Panc1 (cell line): Measurements from ENCODE around the gene AKR1B15.

Experiments used
- SIN3A ChIP-seq: IDR thresholded peaks from 2 replicates; pipeline ENCODE4 v1.6.1; 2012; ENCODE audit warnings: low read depth, mild to moderate bottlenecking, low read length, moderate library complexity, borderline replicate concordance; ENCODE audit not compliant: insufficient read depth
- TF ChIP-seq, protein P1 (sequence below): fragments of 450-650 bp; IDR thresholded peaks from 2 replicates; pipeline ENCODE4 v1.5.1; 2017; ENCODE audit warnings: mild to moderate bottlenecking

DNA sequence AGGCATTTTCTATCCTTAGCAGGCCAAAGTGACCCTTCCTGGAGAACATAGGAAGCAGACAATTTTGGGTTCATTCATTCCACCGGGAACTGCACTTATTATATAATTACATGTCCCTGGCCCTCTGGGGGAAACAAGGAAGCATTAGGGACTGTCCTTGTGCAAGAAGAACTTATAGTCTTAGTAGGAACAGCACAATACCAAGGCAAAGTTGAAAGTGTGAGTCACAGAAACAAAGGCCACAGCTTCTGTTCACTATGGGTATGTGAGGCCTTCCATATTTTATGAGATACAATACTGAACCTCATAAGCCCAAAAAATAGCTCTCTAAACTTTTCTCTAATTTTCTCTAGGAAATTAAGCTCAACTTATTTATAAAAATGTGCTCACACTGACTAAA, 39.9 kb upstream of the AKR1B15 start:
- TF ChIP-seq, protein P1, sequence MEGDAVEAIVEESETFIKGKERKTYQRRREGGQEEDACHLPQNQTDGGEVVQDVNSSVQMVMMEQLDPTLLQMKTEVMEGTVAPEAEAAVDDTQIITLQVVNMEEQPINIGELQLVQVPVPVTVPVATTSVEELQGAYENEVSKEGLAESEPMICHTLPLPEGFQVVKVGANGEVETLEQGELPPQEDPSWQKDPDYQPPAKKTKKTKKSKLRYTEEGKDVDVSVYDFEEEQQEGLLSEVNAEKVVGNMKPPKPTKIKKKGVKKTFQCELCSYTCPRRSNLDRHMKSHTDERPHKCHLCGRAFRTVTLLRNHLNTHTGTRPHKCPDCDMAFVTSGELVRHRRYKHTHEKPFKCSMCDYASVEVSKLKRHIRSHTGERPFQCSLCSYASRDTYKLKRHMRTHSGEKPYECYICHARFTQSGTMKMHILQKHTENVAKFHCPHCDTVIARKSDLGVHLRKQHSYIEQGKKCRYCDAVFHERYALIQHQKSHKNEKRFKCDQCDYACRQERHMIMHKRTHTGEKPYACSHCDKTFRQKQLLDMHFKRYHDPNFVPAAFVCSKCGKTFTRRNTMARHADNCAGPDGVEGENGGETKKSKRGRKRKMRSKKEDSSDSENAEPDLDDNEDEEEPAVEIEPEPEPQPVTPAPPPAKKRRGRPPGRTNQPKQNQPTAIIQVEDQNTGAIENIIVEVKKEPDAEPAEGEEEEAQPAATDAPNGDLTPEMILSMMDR = no peak
- TF ChIP-seq SIN3A = no peak
